Tibial nerve (tissue), 4 donors: Measurements from ENCODE around the gene SLAIN2. TPM values are rescaled to one million over a fixed set of nuclear protein-coding genes. Genes with fewer than 3 reads are reported as not detected.
"Not testable (repeated sequence)": the region's sequence is repeated elsewhere in the genome, so short reads cannot be mapped to it uniquely, and the experiment has no call there.

ENCODE experiments used
- DNase-seq, 2 donors: peaks; one replicate each; pipeline ENCODE4 v3.0.0-alpha.2; 2019; ENCODE audit warnings: low spot score in 2 of 2
- H3K27ac ChIP-seq, 4 donors: fragments of 200-600 bp; sonication (generic) in 3 of 4; one replicate each; pipeline ENCODE4 v1.5.1; 2017 to 2019; ENCODE audit warnings: mild to moderate bottlenecking in 1 of 4
- H3K27me3 ChIP-seq, 2 donors: fragments of 200-600 bp; sonication (generic) in 1 of 2; one replicate each; pipeline versions ENCODE4 v1.5.1 to v1.6.0; 2017 to 2019
- H3K36me3 ChIP-seq, 3 donors: fragments of 200-600 bp; sonication (generic); one replicate each; pipeline ENCODE4 v1.5.1; 2018 to 2019
- H3K4me1 ChIP-seq, 4 donors: fragments of 200-600 bp; sonication (generic) in 3 of 4; one replicate each; pipeline ENCODE4 v1.5.1; 2017 to 2019
- H3K4me3 ChIP-seq, 4 donors: fragments of 200-600 bp; sonication (generic) in 3 of 4; one replicate each; pipeline ENCODE4 v1.5.1; 2017 to 2019; ENCODE audit warnings: mild to moderate bottlenecking in 1 of 4, moderate library complexity in 1 of 4
- H3K9me3 ChIP-seq, 4 donors: fragments of 200-600 bp; sonication (generic) in 3 of 4; one replicate each; pipeline ENCODE4 v1.5.1; 2017 to 2019
- CTCF ChIP-seq, 5 experiments: fragments of 200-600 bp in 3 of 5; fragments of 450-650 bp in 2 of 5; sonication (generic) in 3 of 5; IDR thresholded peaks; one replicate each; pipeline ENCODE4 v1.5.1; 2016 to 2019; ENCODE audit warnings: antibody characterized with exemption in 5 of 5, mild to moderate bottlenecking in 3 of 5, moderate library complexity in 2 of 5
- EP300 ChIP-seq, 2 donors: sonication (generic); formaldehyde crosslinking; IDR thresholded peaks; one replicate each; pipeline ENCODE4 v1.6.1; 2017; ENCODE audit warnings: antibody characterized with exemption in 2 of 2, mild to moderate bottlenecking in 1 of 2
- POLR2A ChIP-seq, 2 donors: fragments of 450-650 bp; IDR thresholded peaks; one replicate each; pipeline ENCODE4 v1.6.1; 2017; ENCODE audit warnings: antibody characterized with exemption in 2 of 2, mild to moderate bottlenecking in 2 of 2, moderate library complexity in 2 of 2
- WGBS, 2 donors: methylation state at CpG; one replicate each; pipeline ENCODE4 v1.1.5; 2018; 5-methylcytosine and 5-hydroxymethylcytosine counted together
- total RNA-seq, 4 donors: library from RNA; depleted of rRNA; stranded (reverse); fragments of >200 nt; gene quantifications; one replicate each; pipeline ENCODE4 v1.1.0, GENCODE V29; 2016

Gene SLAIN2
- total RNA-seq, 4 donors from 2014 or later = 23.4 to 53.8 (median 33.8) TPM

- no peak for DNase-seq
- Histone ChIP-seq H3K4me3 (no peak overlapping the region), H3K36me3 (no peaks in the 10 kb centered on the region), H3K27ac (no peak overlapping the region), H3K4me1 (no peaks in the 10 kb centered on the region), H3K9me3 (peaks cover 0 to 2% (median 0%) of the 10 kb centered on the region in 4 donors), H3K27me3 (no peaks in the 10 kb centered on the region)
- TF ChIP-seq POLR2A (IDR thresholded peaks at IDR 0.05) (no peak), EP300 (IDR thresholded peaks at IDR 0.05) (no peak), CTCF (IDR thresholded peaks at IDR 0.05) (no peak)
- 36 to 74% methylated on average over 2 of the region's 2 CpGs for WGBS, 2 donors
Measured at GRCh38 chr4:48439988-48440387, 98.7 kb downstream of the SLAIN2 start.

- not testable (repeated sequence) for H3K4me3 ChIP-seq, H3K36me3 ChIP-seq, H3K27me3 ChIP-seq, H3K4me1 ChIP-seq, DNase-seq, H3K27ac ChIP-seq, H3K9me3 ChIP-seq
- 70 to 74% methylated on average over 5 of the region's 5 CpGs for WGBS, 2 donors
Measured at GRCh38 chr4:48440914-48441313, 99.6 kb downstream of the SLAIN2 start.

- Histone ChIP-seq H3K36me3 (no peaks in the 10 kb centered on the region), H3K4me3 (no peak overlapping the region), H3K4me1 (no peaks in the 10 kb centered on the region), H3K27me3 (no peaks in the 10 kb centered on the region), H3K9me3 (no peaks in the 10 kb centered on the region), H3K27ac (no peak overlapping the region)
- TF ChIP-seq CTCF (IDR thresholded peaks at IDR 0.05) (peak in 3 of 5 experiments; percentile 35 to 64 (median 55)), EP300 (IDR thresholded peaks at IDR 0.05) (no peak), POLR2A (IDR thresholded peaks at IDR 0.05) (no peak)
- DNase-seq = no peak
- 9 to 14% methylated on average over 3 of the region's 3 CpGs for WGBS, 2 donors
Measured at GRCh38 chr4:48445704-48446103, 104.4 kb downstream of the SLAIN2 start.

- Histone ChIP-seq H3K36me3 (no peaks in the 10 kb centered on the region), H3K27ac (no peak overlapping the region), H3K4me3 (no peak overlapping the region), H3K9me3 (no peaks in the 10 kb centered on the region), H3K4me1 (no peaks in the 10 kb centered on the region), H3K27me3 (no peaks in the 10 kb centered on the region)
- no peak for TF ChIP-seq EP300 (IDR thresholded peaks at IDR 0.05)
- TF ChIP-seq POLR2A (IDR thresholded peaks at IDR 0.05) = no peak
- no peak for TF ChIP-seq CTCF (IDR thresholded peaks at IDR 0.05)
- WGBS, 2 donors = 88 to 91% methylated on average over 1 of the region's 1 CpG
- DNase-seq = no peak
Measured at GRCh38 chr4:48446642-48447041, 105.3 kb downstream of the SLAIN2 start.

GRCh38 chr4:48449151-48449550 is 107.8 kb downstream of the SLAIN2 start:
- 88 to 90% methylated on average over 10 of the region's 10 CpGs for WGBS, 2 donors
- Histone ChIP-seq H3K4me1 (no peaks in the 10 kb centered on the region), H3K9me3 (no peaks in the 10 kb centered on the region), H3K4me3 (no peak overlapping the region), H3K27me3 (no peaks in the 10 kb centered on the region), H3K27ac (no peak overlapping the region), H3K36me3 (no peaks in the 10 kb centered on the region)
- DNase-seq = no peak
- TF ChIP-seq EP300 (IDR thresholded peaks at IDR 0.05) (no peak), CTCF (IDR thresholded peaks at IDR 0.05) (no peak), POLR2A (IDR thresholded peaks at IDR 0.05) (no peak)

GRCh38 chr4:48450740-48451139 is 109.4 kb downstream of the SLAIN2 start:
- peaks cover 0 to 4% (median 0%) of the 10 kb centered on the region in 4 donors for H3K9me3 ChIP-seq
- no peak for TF ChIP-seq POLR2A (IDR thresholded peaks at IDR 0.05)
- no peak for TF ChIP-seq EP300 (IDR thresholded peaks at IDR 0.05)
- TF ChIP-seq CTCF (IDR thresholded peaks at IDR 0.05) = no peak
- no peaks in the 10 kb centered on the region for H3K27me3 ChIP-seq
- H3K36me3 ChIP-seq = no peaks in the 10 kb centered on the region
- H3K4me3 ChIP-seq = no peak overlapping the region
- no peak overlapping the region for H3K27ac ChIP-seq
- DNase-seq = no peak
- 82 to 88% methylated on average over 3 of the region's 3 CpGs for WGBS, 2 donors
- no peaks in the 10 kb centered on the region for H3K4me1 ChIP-seq

GRCh38 chr4:48451656-48452055 is 110.3 kb downstream of the SLAIN2 start:
- peaks cover 0 to 14% (median 0%) of the 10 kb centered on the region in 4 donors for H3K9me3 ChIP-seq
- H3K36me3 ChIP-seq, H3K4me3 ChIP-seq, H3K27me3 ChIP-seq, H3K4me1 ChIP-seq, H3K27ac ChIP-seq, DNase-seq: not testable (repeated sequence)
- 85 to 87% methylated on average over 3 of the region's 3 CpGs for WGBS, 2 donors
